VCaP (cell line): ENCODE measurements around the gene NEO1.

ENCODE experiments used
- H3K27ac ChIP-seq: fragments of 450-650 bp; 2 replicates; pipeline ENCODE4 v1.5.1; 2017
- CTCF ChIP-seq: fragments of 450-650 bp; conservative IDR thresholded peaks from 2 replicates; pipeline ENCODE4 v1.5.1; 2017; ENCODE audit warnings: mild to moderate bottlenecking, moderate library complexity

The NEO1 gene

DNA sequence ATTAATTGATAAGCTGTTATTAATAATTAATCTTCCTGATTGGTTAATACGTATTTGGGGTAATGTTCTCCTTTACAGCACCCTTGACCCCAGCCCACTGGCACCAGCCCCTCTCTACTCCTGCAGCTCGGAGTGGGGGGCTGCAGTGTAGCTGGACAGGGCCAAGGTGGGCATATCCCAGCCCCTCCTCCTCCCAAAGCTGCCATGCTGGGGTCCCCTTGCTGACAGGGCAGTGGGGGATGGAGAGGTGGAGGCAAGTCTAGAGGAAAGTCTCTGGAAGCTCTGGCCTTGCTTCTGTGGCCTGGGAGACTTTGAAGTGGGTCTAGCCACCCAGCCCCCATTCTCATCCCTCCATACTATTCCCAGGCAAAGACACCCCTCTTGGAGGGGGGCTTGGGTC is 280.7 kb downstream of the NEO1 start:
- no peak for TF ChIP-seq CTCF
- H3K27ac ChIP-seq, result no peak overlapping the region

- no peak for TF ChIP-seq CTCF
Measured at GRCh38 chr15:73334086-73334485, 281.8 kb downstream of the NEO1 start.

DNA sequence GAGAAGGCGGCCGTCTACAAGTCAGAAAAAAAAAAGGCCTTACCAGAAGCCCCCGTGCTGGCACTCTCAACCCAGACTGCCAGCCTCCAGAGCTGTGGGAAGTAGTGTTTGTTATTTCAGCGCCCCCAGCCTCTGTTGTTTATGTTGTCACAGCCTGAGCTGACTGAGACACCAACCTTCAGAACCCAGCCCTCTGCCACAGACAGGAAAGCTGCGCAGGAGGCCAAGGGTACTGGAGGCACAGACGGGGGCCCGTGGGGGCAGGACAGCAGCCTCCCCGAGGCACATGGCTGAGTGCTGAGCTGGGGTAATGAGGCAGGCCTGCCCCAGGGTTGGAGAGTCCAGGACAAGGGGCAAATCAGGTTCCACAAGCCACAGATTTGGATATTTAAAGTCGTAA is 282.8 kb downstream of the NEO1 start:
- TF ChIP-seq CTCF, result no peak
- no peak overlapping the region for H3K27ac ChIP-seq

More at GRCh38 chr15:73334086-73334485, 281.8 kb downstream of the NEO1 start:
- H3K27ac ChIP-seq, result no peak overlapping the region

DNA sequence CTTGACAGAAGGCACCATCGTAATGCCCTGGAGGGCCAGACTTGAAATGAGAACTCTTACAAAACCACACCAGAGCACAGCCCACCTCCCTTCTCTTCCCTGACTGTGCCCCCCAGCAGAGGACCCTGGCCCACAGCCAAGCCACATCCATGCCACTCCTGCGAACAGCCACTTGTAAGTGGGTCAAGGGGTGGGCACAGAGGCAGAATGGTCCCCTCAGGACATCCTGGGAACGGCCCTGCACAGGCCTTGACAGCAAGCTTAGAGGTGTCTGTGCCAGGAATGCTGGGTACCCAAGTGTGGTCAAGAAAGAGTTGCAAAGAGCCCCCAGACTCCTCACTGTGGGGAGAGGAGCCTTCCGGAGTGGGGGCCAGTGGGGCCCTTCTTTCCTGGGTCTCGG is 283.2 kb downstream of the NEO1 start:
- no peak overlapping the region for H3K27ac ChIP-seq
- TF ChIP-seq CTCF, result no peak

GRCh38 chr15:73336756-73337155 is 284.5 kb downstream of the NEO1 start:
- H3K27ac ChIP-seq, result no peak overlapping the region
- no peak for TF ChIP-seq CTCF

DNA sequence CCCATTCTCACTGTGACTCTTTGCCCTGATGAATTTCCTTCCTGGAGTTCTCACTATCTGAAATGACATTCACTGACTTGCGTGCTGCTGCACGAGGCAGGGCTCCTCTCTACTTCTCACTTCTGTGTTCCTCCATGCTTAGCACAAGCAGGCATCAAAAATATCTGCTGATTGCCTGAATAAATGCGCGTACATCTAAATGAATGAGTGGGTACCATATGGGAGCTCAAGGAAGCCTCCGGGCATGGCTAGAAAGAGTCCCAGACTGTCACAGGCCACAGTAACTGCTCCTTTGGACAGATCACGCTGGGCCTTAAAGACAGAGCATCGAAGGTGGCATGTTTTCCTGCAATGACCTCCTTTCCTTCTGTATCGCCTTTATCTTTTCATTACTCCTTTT is 284.9 kb downstream of the NEO1 start:
- no peak for TF ChIP-seq CTCF
- H3K27ac ChIP-seq, result no peak overlapping the region

DNA sequence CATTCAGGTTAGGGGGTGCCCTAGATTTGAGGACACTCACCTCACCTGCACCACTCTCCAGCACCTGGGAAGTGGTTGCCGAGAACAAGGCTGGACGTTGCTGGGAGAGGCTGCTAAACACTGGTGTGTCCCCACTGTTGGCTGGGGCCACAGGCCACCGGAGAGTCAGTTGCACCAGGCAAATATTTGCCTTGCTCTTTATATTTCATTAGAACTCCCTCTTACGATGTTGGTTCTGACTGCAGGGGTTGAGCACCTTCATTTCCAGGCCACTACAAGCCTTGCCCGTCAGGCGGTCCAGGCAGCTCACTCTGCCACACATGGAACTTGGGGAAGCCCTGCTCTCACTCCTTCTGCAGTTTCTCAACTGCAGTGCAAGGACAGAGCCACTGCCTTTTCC is 285.8 kb downstream of the NEO1 start:
- no peak overlapping the region for H3K27ac ChIP-seq

More for the DNA sequence above, 285.8 kb downstream of the NEO1 start:
- no peak for TF ChIP-seq CTCF
